ENCODE measurements around the gene ABCC9. TPM values are rescaled to one million over a fixed set of nuclear protein-coding genes. Genes with fewer than 3 reads are reported as not detected.
"Not testable (repeated sequence)": the region's sequence is repeated elsewhere in the genome, so short reads cannot be mapped to it uniquely, and the experiment has no call there.

The ABCC9 gene
- total RNA-seq, 4 donors from 2014 or later, result 39.7 to 118 (median 78.4) TPM

GRCh38 chr12:21788089-21788983, 152.9 kb downstream of the ABCC9 start:
- Histone ChIP-seq H3K36me3 (no peaks in the 10 kb centered on the region), H3K27me3 (no peaks in the 10 kb centered on the region), H3K27ac (peak overlapping the region in 1 of 2 donors; percentile 22), H3K4me3 (no peak overlapping the region), H3K4me1 (no peaks in the 10 kb centered on the region), H3K9me3 (no peaks in the 10 kb centered on the region)
- intact Hi-C loops (cut with DNase I; ENCODE audit: low total_unique reads), result no loop called here
- peak in 1 of 2 donors; percentile 45 for DNase-seq
- TF ChIP-seq CTCF (IDR thresholded peaks at IDR 0.05), result no peak
- no peak for TF ChIP-seq POLR2A (IDR thresholded peaks at IDR 0.05)

GRCh38 chr12:21786041-21786531, 155.1 kb downstream of the ABCC9 start:
- intact Hi-C loops (cut with DNase I; ENCODE audit: low total_unique reads), result no loop called here
- Histone ChIP-seq H3K36me3 (no peaks in the 10 kb centered on the region), H3K9me3 (no peaks in the 10 kb centered on the region), H3K4me1 (peaks cover 0 to 2% of the 10 kb centered on the region in 2 donors), H3K27ac (peak overlapping the region; percentile 30), H3K27me3 (no peaks in the 10 kb centered on the region), H3K4me3 (no peak overlapping the region)
- no peak for DNase-seq
- TF ChIP-seq POLR2A (IDR thresholded peaks at IDR 0.05), result no peak
- no peak for TF ChIP-seq CTCF (IDR thresholded peaks at IDR 0.05)

GRCh38 chr12:21782723-21783122, 158.5 kb downstream of the ABCC9 start:
- H3K27ac ChIP-seq; H3K36me3 ChIP-seq; H3K4me3 ChIP-seq; H3K27me3 ChIP-seq; intact Hi-C loops (cut with DNase I; ENCODE audit: low total_unique reads); DNase-seq; H3K9me3 ChIP-seq; H3K4me1 ChIP-seq: not testable (repeated sequence)

GRCh38 chr12:21780786-21781185, 160.4 kb downstream of the ABCC9 start:
- intact Hi-C loops (cut with DNase I; ENCODE audit: low total_unique reads), result no loop called here
- peaks cover 0 to 5% of the 10 kb centered on the region in 2 donors for H3K4me1 ChIP-seq

GRCh38 chr12:21776175-21776574, 165.1 kb downstream of the ABCC9 start:
- TF ChIP-seq CTCF (IDR thresholded peaks at IDR 0.05), result no peak
- TF ChIP-seq POLR2A (IDR thresholded peaks at IDR 0.05), result no peak
- intact Hi-C loops (cut with DNase I; ENCODE audit: low total_unique reads), result loop anchor here (10.0 kb wide), 1 partner anchor 49 kb away; no protein-coding TSS in a partner anchor
- DNase-seq, result no peak
- no peaks in the 10 kb centered on the region for H3K9me3 ChIP-seq
- H3K4me1 ChIP-seq, result peaks cover 0 to 3% of the 10 kb centered on the region in 2 donors
- H3K4me3 ChIP-seq, result no peak overlapping the region
- H3K27me3 ChIP-seq, result no peaks in the 10 kb centered on the region
- no peaks in the 10 kb centered on the region for H3K36me3 ChIP-seq
- peak overlapping the region; percentile 90 to 93 for H3K27ac ChIP-seq

More at GRCh38 chr12:21780786-21781185, 160.4 kb downstream of the ABCC9 start:
- no peak for TF ChIP-seq POLR2A (IDR thresholded peaks at IDR 0.05)
- TF ChIP-seq CTCF (IDR thresholded peaks at IDR 0.05), result no peak
- no peaks in the 10 kb centered on the region for H3K27me3 ChIP-seq
- peak overlapping the region; percentile 68 to 75 for H3K27ac ChIP-seq
- no peak for DNase-seq
- H3K9me3 ChIP-seq, result no peaks in the 10 kb centered on the region
- no peak overlapping the region for H3K4me3 ChIP-seq
- no peaks in the 10 kb centered on the region for H3K36me3 ChIP-seq
